Astrocyte of the spinal cord (primary cell): Measurements from ENCODE around the gene WDR86.

Experiments
- DNase-seq: peaks from one replicate; pipeline ENCODE4 v3.0.0; 2011; ENCODE audit warnings: low read depth, low spot score
- H3K4me3 ChIP-seq: 2 replicates; pipeline ENCODE4 v1.5.1; 2011; ENCODE audit warnings: low read depth, mild to moderate bottlenecking, low read length, moderate library complexity
- CTCF ChIP-seq: IDR thresholded peaks from 2 replicates; pipeline ENCODE4 v1.5.1; 2012; ENCODE audit warnings: low read depth, mild to moderate bottlenecking, low read length, inconsistent platforms
- in situ Hi-C: cut with HindIII; loops from 2 replicates; pipeline ENCODE4 v1.10.0; 2017; ENCODE audit warnings: low sequenced_read_pairs

The WDR86 gene

GRCh38 chr7:151392002-151392401 lies 17.8 kb downstream of the WDR86 start:
- H3K4me3 ChIP-seq = no peak overlapping the region
- no peak for TF ChIP-seq CTCF
- in situ Hi-C loops = no loop called here
- DNase-seq = no peak

- in situ Hi-C loops = no loop called here
- no peak for TF ChIP-seq CTCF
- H3K4me3 ChIP-seq = no peak overlapping the region
- no peak for DNase-seq
Observed at GRCh38 chr7:151391358-151391730, 18.5 kb downstream of the WDR86 start.

- DNase-seq = no peak
- no peak for TF ChIP-seq CTCF
- in situ Hi-C loops = no loop called here
- H3K4me3 ChIP-seq = no peak overlapping the region
Observed at GRCh38 chr7:151390598-151391357, 19.1 kb downstream of the WDR86 start.

GRCh38 chr7:151389768-151390597 lies 19.9 kb downstream of the WDR86 start:
- DNase-seq = no peak
- H3K4me3 ChIP-seq = no peak overlapping the region
- in situ Hi-C loops = no loop called here
- TF ChIP-seq CTCF = no peak

- H3K4me3 ChIP-seq = no peak overlapping the region
- no peak for TF ChIP-seq CTCF
- in situ Hi-C loops = no loop called here
- DNase-seq = no peak
Observed at GRCh38 chr7:151389096-151389767, 20.6 kb downstream of the WDR86 start.

- no peak for TF ChIP-seq CTCF
- no peak for DNase-seq
- H3K4me3 ChIP-seq = no peak overlapping the region
- in situ Hi-C loops = no loop called here
Observed at GRCh38 chr7:151388430-151388829, 21.4 kb downstream of the WDR86 start.
